HCT116 (cell line): Measurements from ENCODE around the gene ERGIC1. TPM values are rescaled to one million over a fixed set of nuclear protein-coding genes. Genes with fewer than 3 reads are reported as not detected.

Source experiments
- ATAC-seq: fragments of 200-7000 bp; cut with Tn5 transposase; 2 replicates; pipeline ENCODE4 v1.9.1; 2020; ENCODE audit warnings: mild to moderate bottlenecking, moderate library complexity
- BruUV-seq: library from RNA; stranded (reverse); fragments of 400-500 nt; replicated peaks from 2 replicates; lab custom pipeline; 2021; lab: Mats Ljungman, UMichigan
- CTCF ChIA-PET: fragments of 300-600 bp; sonication (Branson Sonifier 250); formaldehyde crosslinking; loops from one replicate; lab custom pipeline; 2021; ENCODE audit warnings: antibody characterized with exemption; lab: Charles Lee
- POLR2A ChIA-PET: fragments of 300-600, 350-600 bp; sonication (Branson Sonifier 250); formaldehyde crosslinking; loops from one replicate; lab custom pipeline; 2021; ENCODE audit warnings: antibody characterized with exemption; lab: Charles Lee
- RAD21 ChIA-PET, 2 experiments: fragments of 300-600 bp; sonication (Branson Sonifier 250); formaldehyde crosslinking; loops; one replicate each; lab custom pipeline; 2023; ENCODE audit warnings: low total read pairs in 2 of 2; ENCODE audit not compliant: uncharacterized antibody in 2 of 2, unreplicated experiment in 2 of 2, low non-redundant PET in 1 of 2; lab: Charles Lee
- DNase-seq: peaks from one replicate; pipeline ENCODE4 v3.0.0-alpha.2; 2010; ENCODE audit warnings: low read depth, low spot score
- H2AFZ ChIP-seq: fragments of 200-600 bp; shearing (Covaris generic), sonication (generic); 2 replicates; pipeline ENCODE4 v1.6.1; 2017; ENCODE audit warnings: low read depth, mixed run types, mixed read lengths, antibody characterized with exemption, low read length; ENCODE audit not compliant: poor library complexity, severe bottlenecking
- H3K27ac ChIP-seq: 2 replicates; pipeline ENCODE4 v1.5.1; 2012; ENCODE audit warnings: low read depth, low read length
- H3K27me3 ChIP-seq: fragments of 200-600 bp; sonication (generic); 2 replicates; pipeline ENCODE4 v1.6.1; 2016; ENCODE audit warnings: mixed run types, low read length, mixed read lengths; ENCODE audit not compliant: insufficient read depth
- H3K36me3 ChIP-seq, 2 experiments: fragments of 200-500 bp in 1 of 2; fragments of 200-600 bp in 1 of 2; sonication (Bioruptor generic) in 1 of 2; sonication (generic) in 1 of 2; 2 replicates each; pipeline versions ENCODE4 v1.5.1 to v1.6.1; 2014 to 2016; ENCODE audit warnings: low read length in 2 of 2, inconsistent platforms in 1 of 2, mixed read lengths in 1 of 2, mixed run types in 1 of 2; ENCODE audit not compliant: insufficient read depth in 2 of 2, control insufficient read depth in 1 of 2
- H3K4me1 ChIP-seq, 2 experiments: fragments of 200-600 bp in 1 of 2; sonication (generic) in 1 of 2; 2 replicates each; pipeline versions ENCODE4 v1.5.1 to v1.6.1; 2012 to 2017; ENCODE audit warnings: low read length in 2 of 2, inconsistent platforms in 1 of 2, mild to moderate bottlenecking in 1 of 2, mixed read lengths in 1 of 2, mixed run types in 1 of 2, moderate library complexity in 1 of 2; ENCODE audit not compliant: insufficient read depth in 2 of 2, control insufficient read depth in 1 of 2
- H3K4me2 ChIP-seq: fragments of 200-600 bp; sonication (generic); 2 replicates; pipeline ENCODE4 v1.6.1; 2017; ENCODE audit warnings: mixed run types, low read length, mixed read lengths
- H3K4me3 ChIP-seq, 2 experiments: fragments of 200-600 bp in 1 of 2; sonication (generic) in 1 of 2; replicated peaks in 1 of 2; 2 replicates each; pipeline ENCODE4 v1.5.1; 2011 to 2016; ENCODE audit warnings: low read length in 2 of 2, control low read depth in 1 of 2, low read depth in 1 of 2, mild to moderate bottlenecking in 1 of 2, mixed read lengths in 1 of 2, mixed run types in 1 of 2
- H3K79me2 ChIP-seq: fragments of 200-600 bp; sonication (generic); 2 replicates; pipeline ENCODE4 v1.6.1; 2017; ENCODE audit warnings: mild to moderate bottlenecking, mixed run types, low read length, moderate library complexity, mixed read lengths; ENCODE audit not compliant: insufficient read depth
- H3K9ac ChIP-seq: fragments of 200-600 bp; sonication (generic); 2 replicates; pipeline ENCODE4 v1.6.1; 2016; ENCODE audit warnings: low read length, mixed read lengths
- H3K9me2 ChIP-seq: fragments of 200-600 bp; sonication (generic), shearing (Covaris generic); 2 replicates; pipeline ENCODE4 v1.6.1; 2017; ENCODE audit warnings: mixed run types, mild to moderate bottlenecking, moderate library complexity; ENCODE audit not compliant: insufficient read depth
- H3K9me3 ChIP-seq, 2 experiments: fragments of 200-500 bp in 1 of 2; fragments of 200-600 bp in 1 of 2; sonication (Bioruptor generic) in 1 of 2; sonication (generic) in 1 of 2; 2 replicates each; pipeline ENCODE4 v1.6.1; 2014 to 2017; ENCODE audit warnings: low read length in 2 of 2, mixed read lengths in 2 of 2, inconsistent platforms in 1 of 2, low read depth in 1 of 2, mild to moderate bottlenecking in 1 of 2, mixed run types in 1 of 2, moderate library complexity in 1 of 2; ENCODE audit not compliant: control insufficient read depth in 1 of 2, insufficient read depth in 1 of 2
- H4K20me1 ChIP-seq: fragments of 200-600 bp; sonication (generic), shearing (Covaris generic); 2 replicates; pipeline ENCODE4 v1.6.1; 2017; ENCODE audit warnings: mixed run types, mild to moderate bottlenecking, moderate library complexity; ENCODE audit not compliant: insufficient read depth
- CEBPB ChIP-seq: IDR thresholded peaks from 2 replicates; pipeline ENCODE4 v1.6.1; 2012; ENCODE audit warnings: low read depth
- ELF1 ChIP-seq: IDR thresholded peaks from 2 replicates; pipeline ENCODE4 v1.6.1; 2012; ENCODE audit warnings: low read depth, borderline replicate concordance
- EZH2phosphoT487 ChIP-seq: fragments of 200-600 bp; IDR thresholded peaks from 2 replicates; pipeline ENCODE4 v1.6.1; 2018; ENCODE audit warnings: antibody characterized with exemption, borderline replicate concordance
- POLR2A ChIP-seq: IDR thresholded peaks from 2 replicates; pipeline ENCODE4 v1.7.0; 2011; ENCODE audit warnings: borderline replicate concordance; ENCODE audit not compliant: insufficient read depth, insufficient read length; ENCODE audit errors: extremely low read depth
- RAD21 ChIP-seq: IDR thresholded peaks from 2 replicates; pipeline ENCODE4 v1.6.1; 2012; ENCODE audit warnings: low read depth, mild to moderate bottlenecking
- SP1 ChIP-seq: IDR thresholded peaks from 2 replicates; pipeline ENCODE4 v1.6.1; 2012; ENCODE audit warnings: low read depth
- ZNF274 ChIP-seq: fragments of 200-500 bp; sonication (Bioruptor generic); IDR thresholded peaks from 2 replicates; pipeline ENCODE4 v1.6.1; 2014; ENCODE audit warnings: mild to moderate bottlenecking, low read depth, low read length, inconsistent platforms
- intact Hi-C: fragments of 100-400 bp; cut with micrococcal nuclease; formaldehyde crosslinking; loops from 2 replicates; pipeline ENCODE4 v1.10.0; 2022
- total RNA-seq: library from RNA; stranded (reverse); gene quantifications from one replicate; pipeline ENCODE4 v1.2.1, GENCODE V29; 2021; ENCODE audit not compliant: unreplicated experiment
- TF ChIP-seq, protein P1 (sequence below): IDR thresholded peaks from 2 replicates; pipeline ENCODE4 v1.6.1; 2012
- TF ChIP-seq, protein P2 (sequence below): IDR thresholded peaks from 2 replicates; pipeline ENCODE4 v1.6.1; 2011; ENCODE audit warnings: mild to moderate bottlenecking, low read length, moderate library complexity; ENCODE audit not compliant: insufficient replicate concordance; ENCODE audit errors: extremely low read depth

Gene ERGIC1
- total RNA-seq, 1 experiment from 2014 or later, result 73.3 TPM

- Histone ChIP-seq H3K4me3 (no peak overlapping the region), H3K79me2 (no peaks in the 10 kb centered on the region), H4K20me1 (no peaks in the 10 kb centered on the region), H3K4me1 (no peaks in the 10 kb centered on the region; a peak in 1 of 4 replicates), H3K9me3 (no peaks in the 10 kb centered on the region), H3K27ac (no peak overlapping the region), H2AFZ (no peak overlapping the region), H3K9me2 (no peaks in the 10 kb centered on the region), H3K9ac (no peak overlapping the region), H3K4me2 (no peak overlapping the region), H3K36me3 (no peaks in the 10 kb centered on the region), H3K27me3 (no peaks in the 10 kb centered on the region)
- ChIA-PET RAD21 (interaction anchor here (1.2 to 2.2 kb wide), 4 partner anchors 216 to 220 kb away, joined by 5 to 8 read pairs (median 7); no protein-coding TSS in a partner anchor), POLR2A (interaction anchor here (1.4 kb wide), 1 partner anchor 219 kb away, joined by 5 read pairs; no protein-coding TSS in a partner anchor), CTCF (interaction anchor here (0.6 to 5.1 kb wide), 6 partner anchors 9 to 226 kb away, joined by 4 to 78 read pairs (median 6); partner anchors contain the start of gene DUSP1)
- ATAC-seq (no peak), DNase-seq (no peak)
- no TSS peak for BruUV-seq
- TF ChIP-seq SP1 (no peak), EZH2phosphoT487 (no peak), POLR2A (no peak), ZNF274 (no peak), ELF1 (no peak), CEBPB (no peak), RAD21 (no peak)
- TF ChIP-seq, protein P1, sequence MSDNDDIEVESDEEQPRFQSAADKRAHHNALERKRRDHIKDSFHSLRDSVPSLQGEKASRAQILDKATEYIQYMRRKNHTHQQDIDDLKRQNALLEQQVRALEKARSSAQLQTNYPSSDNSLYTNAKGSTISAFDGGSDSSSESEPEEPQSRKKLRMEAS, result no peak
- TF ChIP-seq, protein P2, sequence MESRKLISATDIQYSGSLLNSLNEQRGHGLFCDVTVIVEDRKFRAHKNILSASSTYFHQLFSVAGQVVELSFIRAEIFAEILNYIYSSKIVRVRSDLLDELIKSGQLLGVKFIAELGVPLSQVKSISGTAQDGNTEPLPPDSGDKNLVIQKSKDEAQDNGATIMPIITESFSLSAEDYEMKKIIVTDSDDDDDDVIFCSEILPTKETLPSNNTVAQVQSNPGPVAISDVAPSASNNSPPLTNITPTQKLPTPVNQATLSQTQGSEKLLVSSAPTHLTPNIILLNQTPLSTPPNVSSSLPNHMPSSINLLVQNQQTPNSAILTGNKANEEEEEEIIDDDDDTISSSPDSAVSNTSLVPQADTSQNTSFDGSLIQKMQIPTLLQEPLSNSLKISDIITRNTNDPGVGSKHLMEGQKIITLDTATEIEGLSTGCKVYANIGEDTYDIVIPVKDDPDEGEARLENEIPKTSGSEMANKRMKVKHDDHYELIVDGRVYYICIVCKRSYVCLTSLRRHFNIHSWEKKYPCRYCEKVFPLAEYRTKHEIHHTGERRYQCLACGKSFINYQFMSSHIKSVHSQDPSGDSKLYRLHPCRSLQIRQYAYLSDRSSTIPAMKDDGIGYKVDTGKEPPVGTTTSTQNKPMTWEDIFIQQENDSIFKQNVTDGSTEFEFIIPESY, result no peak
- intact Hi-C loops, result loop anchor here (5.0 to 10.0 kb wide), 2 partner anchors 166 to 458 kb away; no protein-coding TSS in a partner anchor
Measured at GRCh38 chr5:172933238-172933637, 99.2 kb downstream of the ERGIC1 start.
